HG02798 (cell line): Measurements from ENCODE around the gene ASB3.
"Not testable (repeated sequence)": the region's sequence is repeated elsewhere in the genome, so short reads cannot be mapped to it uniquely, and the experiment has no call there.

Experiments
- ATAC-seq: cut with Tn5 transposase; IDR thresholded peaks from one replicate; pipeline ENCODE4 v1.9.1; 2021; ENCODE audit warnings: mild to moderate bottlenecking; ENCODE audit not compliant: unreplicated experiment, poor library complexity

Gene ASB3

DNA sequence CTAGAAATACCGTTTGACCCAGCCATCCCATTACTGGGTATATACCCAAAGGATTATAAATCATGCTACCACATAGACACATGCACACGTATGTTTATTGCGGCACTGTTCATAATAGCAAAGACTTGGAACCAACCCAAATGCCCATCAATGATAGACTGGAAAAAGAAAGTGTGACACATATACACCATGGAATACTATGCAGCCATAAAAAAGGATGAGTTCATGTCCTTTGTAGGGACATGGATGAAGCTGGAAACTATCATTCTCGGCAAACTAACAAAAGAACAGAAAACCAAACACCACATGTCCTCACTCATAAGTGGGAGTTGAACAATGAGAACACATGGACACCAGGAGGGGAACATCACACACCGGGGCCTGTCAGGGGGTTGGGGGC, 119.6 kb downstream of the ASB3 start:
- ATAC-seq, result not testable (repeated sequence)

DNA sequence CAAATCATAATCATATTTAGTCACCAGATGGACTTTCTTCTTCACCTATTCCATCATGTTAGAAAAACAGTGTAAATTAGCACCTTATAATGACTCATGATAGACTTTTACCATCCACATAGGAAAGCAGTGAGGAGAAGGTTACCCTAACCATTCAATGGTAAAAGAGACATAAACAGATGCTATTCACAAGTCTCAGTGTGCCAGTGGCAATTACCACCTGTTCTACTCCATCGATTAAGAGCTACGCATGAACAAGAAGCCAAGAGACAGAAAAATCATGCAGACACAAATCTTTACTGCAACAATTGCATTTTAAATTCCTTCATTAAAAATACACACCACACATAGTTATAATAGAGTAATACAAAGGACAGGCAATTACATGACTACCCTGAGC, 125.9 kb downstream of the ASB3 start:
- no peak for ATAC-seq

DNA sequence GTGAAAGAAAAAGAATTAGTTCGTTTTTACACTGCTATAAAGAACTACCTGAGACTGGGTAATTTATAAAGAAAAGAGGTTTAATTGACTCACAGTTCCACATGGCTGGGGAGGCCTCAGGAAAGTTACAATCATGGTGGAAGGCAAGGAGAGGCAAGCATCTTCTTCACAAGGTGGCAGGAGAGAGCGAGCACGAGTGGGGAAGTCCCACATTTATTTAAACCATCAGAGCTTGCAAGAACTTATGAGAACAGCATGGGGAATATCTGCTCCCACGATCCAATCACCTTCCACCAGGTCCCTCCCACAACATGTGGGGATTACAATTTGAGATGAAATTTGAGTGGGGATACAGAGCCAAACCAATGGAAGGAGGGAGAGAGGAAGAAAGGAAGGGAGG, 128.3 kb downstream of the ASB3 start:
- ATAC-seq, result not testable (repeated sequence)

DNA sequence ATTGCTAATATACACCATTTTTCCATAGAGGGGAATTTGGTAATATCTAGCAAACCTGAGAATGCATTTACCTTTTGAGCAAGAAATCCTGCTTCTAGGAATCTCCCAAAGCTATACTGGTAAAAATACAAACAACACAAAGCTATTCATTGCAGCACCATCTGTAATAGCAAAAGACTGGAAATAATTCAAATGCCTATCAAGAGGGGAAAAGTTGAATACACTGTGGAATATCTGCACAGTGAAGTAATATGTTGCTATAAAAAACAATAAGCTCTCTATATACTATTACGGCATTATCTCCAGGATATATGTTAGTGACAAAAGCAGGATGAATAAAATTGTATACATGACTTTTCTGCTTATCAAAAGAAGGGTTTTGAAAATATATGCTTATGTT, 131.5 kb downstream of the ASB3 start:
- ATAC-seq, result no peak

DNA sequence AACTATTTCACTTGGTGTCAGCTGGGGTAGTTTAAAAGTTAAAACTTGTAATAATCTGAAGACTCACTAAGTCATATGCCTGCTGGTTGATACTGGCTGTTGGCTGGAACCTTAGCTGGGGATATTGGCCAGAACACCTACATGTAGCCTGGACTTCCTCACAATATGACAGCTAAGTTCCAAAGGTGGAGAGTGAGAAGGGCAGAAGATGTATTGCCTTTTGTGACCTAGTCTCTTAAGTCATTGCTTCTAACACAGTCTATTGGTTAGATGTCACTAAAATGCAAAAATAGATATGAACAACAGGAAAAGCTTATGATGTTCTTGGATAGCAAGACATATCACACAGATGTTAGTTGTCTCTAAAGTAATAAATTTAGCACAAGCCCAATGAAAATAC, 132.4 kb downstream of the ASB3 start:
- ATAC-seq, result no peak

DNA sequence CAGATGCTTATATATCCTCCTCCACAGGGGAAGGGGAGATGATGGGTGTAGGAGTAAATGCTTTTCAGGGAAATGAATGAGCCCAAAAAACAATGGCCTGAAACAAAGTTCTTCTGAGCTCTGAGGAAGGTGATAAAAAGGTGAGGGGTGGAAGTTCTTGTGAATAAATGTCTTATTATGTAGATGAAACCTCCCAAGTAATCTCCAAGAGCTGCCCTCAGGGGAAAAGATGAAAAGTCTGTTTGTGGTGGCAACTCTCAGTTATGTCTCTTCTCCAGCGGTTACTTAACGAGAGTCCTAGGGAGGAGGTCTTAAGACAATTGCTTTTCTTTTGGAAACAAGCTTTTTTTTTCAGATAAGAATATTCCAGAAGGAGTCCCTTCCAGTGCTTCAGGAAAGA, 134.6 kb downstream of the ASB3 start:
- ATAC-seq, result no peak

DNA sequence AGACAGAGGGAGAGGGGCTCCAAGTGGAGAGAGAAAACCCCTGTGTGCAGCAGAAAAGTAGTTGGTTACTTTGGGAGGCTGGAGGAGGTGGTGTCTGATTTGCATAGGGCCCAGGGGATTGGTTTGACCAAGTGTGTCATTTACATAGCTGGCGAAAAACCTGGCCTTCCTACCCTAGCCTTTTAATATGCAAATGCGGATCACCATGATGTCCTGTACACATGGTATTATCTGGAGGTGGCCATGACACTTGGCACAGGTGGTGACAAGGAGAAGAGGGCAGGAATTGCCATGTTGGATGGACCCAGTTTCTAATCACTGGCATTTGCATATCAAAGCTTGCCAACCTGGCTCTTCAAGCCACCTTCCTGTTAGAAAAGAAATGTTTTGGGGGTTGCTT, 140.0 kb downstream of the ASB3 start:
- ATAC-seq, result no peak

DNA sequence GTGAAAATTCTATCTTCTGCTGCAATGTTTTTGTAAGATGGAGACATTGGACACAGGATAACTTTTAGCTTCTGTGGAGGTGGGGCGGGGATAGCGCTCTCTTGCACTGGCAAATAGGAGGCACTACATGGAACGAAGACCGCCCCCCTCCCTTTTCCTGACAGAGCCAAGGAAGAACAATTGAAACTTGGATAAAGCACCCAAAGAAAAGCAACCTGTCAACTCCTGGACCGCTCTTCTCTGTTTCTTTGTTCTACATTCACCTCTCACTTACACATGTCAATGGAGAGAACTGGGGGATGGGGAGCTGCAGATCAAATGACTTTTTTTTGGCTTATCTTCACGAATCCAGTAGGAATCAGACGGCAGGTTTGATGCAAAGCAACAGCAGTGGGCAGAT, 145.5 kb downstream of the ASB3 start:
- no peak for ATAC-seq

DNA sequence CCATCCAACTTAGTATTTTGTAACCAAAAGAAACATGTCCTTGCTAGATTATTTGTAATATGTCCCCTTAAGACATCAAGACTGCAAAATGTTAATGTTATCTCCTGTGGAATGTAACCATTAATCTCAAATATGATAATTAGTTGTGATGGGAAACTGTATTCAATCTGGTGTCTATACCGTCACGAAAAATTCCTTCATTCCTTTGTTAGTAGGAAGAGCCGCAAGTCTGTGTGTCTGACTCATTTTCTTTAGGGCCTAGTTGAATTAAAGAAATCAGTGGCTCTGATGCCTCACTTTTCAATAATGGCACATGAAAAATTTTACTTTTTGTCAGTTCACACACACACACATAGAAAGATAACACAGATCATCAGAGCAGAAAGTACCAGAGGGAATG, 146.3 kb downstream of the ASB3 start:
- no peak for ATAC-seq

DNA sequence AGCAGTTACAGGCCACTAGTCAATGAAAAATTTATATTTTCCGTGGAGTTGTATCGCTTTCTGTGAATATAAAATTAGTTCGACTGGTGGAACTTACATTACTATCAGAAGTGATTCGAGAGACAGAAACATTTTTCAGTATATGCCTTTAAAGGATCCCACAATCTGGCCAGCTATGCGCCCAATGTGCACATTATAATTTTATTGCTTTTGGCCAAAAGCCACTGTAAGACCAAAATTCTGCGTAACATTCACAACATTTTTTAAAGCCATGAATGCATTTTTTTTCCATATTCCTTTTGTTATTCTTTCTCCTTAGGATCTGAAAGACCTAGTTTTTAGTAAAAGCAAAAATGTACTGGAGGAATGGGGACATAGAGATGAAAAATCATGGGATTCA, 150.2 kb downstream of the ASB3 start:
- no peak for ATAC-seq

DNA sequence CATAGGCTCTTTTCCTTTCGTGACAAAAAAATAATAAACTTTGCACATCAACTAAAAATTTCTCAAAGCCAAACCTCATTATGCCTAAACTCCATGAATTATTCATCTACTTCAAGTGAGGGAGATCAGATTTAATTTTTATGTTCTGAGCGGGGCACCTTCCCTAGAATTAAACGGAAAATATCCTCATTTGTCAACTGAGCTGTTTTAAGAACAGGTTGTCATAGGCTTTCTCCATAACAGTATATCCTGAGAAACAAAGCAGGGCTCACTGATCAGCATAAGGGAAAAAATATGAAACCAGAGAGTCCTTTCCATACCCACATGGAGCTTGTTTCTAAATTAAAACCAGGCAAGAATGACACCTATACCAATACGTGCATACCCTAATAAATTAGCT, 150.6 kb downstream of the ASB3 start:
- ATAC-seq, result no peak

DNA sequence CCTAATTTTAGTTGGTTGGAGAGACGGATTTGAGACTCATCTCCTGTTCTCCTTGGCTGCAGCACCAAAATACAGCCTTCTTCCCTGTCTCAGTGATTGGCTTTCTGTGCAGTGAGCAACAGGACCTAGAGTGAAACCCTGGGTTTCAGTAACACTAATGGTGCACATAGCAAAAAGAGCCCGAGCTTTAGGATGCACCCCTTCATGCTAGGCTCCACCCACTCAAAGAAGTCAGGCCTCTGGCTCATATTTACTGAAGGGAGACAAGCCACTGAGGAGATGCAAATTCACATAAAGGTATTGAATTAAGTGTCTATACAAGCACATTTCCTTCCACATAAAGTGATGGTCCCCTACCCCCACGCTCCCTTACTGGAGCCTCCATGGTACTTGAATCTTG, 151.1 kb downstream of the ASB3 start:
- no peak for ATAC-seq

DNA sequence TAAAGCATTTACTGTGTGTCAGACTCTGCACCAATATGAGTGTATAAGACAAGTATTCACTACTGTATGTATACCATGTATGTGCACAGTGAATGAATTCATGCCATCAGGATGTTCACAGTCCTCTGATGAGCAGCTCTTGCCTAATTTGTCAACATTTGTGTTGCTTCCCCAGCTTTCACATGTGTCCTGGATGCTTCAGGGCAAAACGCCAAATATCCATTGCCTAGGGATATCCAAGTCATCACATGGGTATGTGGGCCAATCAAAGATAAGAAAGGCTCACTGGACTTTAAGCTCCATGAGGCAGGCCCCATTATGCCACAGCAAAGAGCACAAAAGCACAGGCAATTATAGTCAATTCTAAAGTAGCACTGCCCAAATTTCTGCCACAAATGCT, 153.3 kb downstream of the ASB3 start:
- ATAC-seq, result no peak

DNA sequence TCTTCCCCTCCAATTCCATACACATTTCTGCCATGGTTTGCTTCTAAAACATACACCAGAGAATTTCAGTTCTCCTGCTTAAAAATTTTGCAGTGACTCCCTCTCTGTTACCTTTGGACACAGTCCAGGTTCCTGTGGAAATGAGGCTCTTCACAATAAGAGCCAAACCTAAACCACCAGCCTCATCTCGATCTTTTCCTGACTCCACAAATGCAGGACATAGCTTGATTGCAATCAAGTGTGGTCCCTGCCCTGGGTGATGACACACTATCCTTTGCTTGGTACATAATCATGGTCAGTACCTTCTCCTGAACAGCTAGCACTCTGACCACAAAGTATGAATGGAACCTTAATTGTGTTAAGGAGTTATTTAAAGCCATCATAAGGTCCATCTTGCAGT, 154.0 kb downstream of the ASB3 start:
- ATAC-seq, result no peak

DNA sequence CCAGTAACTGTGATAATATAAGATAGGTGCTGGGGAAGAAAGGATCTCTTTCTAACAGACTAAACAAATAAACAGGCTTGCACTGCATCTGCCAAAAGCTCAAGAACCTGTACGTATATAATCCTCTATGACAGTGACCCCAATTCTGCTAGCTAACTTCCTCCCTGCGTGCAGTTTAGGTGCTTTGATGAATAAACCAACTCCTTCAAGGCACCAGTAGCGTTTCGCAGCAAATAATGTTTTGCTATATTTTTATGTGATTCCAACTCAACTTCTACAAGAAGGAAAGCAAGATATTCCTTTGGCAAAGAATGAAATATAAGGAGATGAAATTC, 154.7 kb downstream of the ASB3 start:
- no peak for ATAC-seq

DNA sequence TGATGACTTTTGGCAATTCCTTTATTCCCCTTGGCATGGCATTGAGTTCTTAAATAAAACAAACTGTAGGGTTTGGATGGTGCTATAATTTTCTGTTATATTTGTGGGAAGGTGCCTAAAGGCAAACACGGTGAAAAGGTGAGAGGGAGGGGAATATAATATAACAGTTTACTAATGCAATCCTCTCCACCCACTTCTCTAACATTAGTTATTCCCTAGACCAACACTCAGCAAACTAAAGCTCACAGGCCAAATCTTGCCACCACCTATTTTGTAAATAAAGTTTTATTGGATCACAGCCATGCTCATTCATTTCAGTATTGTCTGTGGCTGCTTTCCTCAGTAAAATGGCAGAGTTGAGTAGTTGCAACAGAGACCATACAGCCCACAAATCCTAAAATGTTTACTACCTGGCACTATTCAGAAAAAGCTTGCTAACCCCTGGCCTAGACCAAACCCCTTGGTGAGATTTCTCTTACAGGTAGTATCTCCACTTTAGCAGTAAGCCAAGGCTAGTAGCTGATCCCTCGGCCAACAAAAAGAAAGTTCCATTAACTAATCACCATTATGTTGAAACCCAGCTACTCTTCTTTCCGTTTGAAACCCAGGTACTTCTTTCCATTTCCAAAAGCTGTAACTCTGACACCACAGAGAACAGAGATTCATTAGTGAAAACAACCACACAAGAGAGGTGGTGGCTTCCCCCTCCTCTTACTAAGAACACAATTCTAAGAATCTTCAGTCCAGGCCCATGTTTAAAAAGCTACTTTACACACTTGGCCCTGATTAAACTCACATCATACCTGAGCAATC, 155.2 kb downstream of the ASB3 start:
- ATAC-seq, result no peak

DNA sequence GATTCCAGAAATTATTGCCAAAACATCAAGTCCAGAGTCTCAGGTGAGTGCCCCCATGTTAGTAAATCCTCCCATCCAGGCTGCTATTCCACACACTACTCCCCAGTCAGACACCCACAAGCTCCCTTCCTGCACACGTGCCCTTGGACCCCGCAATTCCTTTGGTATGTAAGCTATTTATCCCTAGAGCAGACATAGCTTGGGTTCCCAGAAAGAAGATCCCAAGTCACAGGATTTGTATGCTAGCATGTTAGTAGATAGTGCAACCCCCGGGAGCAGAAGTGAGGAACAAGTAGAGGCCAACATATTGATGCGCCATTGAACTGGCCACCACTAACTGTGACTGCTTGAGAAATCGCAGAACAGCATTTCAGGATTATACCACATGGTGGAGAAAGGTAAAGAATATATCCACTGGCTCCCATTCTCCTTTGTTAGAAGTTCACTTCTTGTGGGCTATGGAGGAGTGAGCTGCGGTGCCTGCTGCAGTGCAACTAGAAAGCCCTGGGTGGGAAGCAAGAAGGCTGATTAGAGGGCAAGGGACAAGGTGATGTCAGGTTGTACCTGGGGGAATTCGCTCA, 156.6 kb downstream of the ASB3 start:
- no peak for ATAC-seq

DNA sequence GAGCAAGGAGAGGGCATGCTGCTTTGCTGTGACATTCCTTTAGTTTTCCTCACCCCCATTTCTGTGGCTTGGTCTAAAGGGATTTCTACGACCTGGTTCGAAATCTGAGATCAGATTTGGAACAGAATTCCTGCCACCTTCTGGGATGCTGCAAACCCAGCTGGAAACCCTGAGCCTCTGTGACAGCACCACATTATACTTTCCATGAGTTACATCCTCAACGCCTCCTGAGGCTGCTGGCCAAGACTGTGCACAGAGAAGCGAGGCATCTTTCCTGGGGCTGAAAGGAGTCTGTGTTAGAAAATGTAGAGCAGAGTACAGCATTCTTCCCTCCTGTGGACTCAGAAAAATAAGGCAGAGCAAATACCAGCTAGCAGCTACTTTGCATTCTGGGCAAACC, 157.3 kb downstream of the ASB3 start:
- ATAC-seq, result no peak

DNA sequence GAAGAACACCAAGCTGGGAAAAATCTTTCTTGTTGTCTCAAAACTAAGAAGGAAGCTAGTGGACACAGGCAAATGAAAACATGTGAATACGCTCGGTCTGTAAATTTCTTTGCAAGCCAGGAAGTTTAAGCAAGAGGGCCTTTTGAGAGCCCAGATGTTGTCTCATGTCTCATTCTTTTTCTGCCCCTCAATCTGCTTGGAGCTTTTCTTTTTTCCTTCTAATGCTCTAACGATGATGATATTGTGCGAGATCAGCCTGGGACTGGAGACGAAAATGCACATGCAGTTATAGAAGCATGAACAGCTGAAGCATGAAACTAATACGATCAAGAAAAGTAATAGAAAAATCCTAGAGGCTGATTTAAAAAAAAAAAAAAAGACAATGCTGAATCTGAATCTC, 157.8 kb downstream of the ASB3 start:
- ATAC-seq, result no peak

DNA sequence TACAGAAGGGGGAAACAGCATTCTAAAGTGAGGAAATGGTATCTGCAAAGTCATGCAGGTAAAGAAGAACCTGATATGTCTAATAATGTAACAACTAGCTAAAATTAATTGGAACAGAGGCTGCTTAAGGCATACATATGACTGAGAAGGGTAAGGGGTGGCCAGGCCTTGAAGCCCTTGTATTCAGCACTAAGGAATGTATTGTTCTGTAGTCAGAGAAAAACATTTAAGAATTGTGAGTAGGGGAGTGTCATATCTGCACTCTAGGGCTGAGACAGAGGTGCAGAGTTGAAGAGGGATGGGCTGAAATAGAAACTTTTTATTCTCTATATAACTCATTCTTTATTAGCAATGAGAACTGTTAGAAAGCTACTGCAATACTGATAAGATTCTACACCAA, 164.6 kb downstream of the ASB3 start:
- ATAC-seq, result no peak

DNA sequence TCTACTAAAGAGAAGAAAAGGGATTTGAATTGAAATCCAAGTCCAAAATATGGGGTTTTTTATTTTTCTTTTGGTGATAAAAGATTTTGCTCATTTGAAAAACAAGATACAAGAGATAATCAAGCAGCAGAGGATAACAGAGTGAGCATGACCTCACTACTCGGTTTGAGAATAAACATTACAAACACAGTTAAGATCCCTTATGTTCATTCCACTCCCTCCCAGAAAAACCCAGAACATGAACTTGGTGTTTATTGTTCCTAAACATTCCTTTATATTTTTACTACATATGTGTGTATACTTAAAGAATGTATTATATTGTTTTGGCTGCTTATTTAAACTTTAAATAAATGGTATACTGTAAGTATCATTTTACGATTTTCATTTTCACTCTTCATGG, 165.8 kb downstream of the ASB3 start:
- ATAC-seq, result no peak
